ENCODE results near the gene C9orf152. TPM values are rescaled to one million over a fixed set of nuclear protein-coding genes. Genes with fewer than 3 reads are reported as not detected.

Gene C9orf152
- total RNA-seq, 3 donors from 2014 or later: 20.4 to 69.4 (median 42.9) TPM

DNA sequence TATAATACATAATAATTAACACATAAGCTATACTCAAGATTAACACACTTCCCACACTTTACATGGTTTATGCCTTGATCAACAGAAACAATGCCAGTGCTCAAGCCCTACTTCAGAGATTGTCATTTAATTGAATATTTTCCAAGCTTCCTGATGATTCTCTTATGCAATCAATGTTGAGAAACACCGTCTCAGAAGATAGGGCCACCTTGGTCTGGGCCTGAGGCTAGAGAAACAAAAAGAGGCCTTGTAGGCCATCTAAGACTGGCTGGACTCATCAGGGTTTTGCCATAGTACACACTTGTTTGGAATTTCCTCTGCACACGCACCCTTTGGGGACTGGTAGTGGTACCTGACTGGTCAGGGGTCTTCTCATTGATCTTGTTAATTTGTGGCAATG, 16.3 kb downstream of the C9orf152 start:
- no peak for DNase-seq
- ATAC-seq: no peak
- TF ChIP-seq, protein P1, sequence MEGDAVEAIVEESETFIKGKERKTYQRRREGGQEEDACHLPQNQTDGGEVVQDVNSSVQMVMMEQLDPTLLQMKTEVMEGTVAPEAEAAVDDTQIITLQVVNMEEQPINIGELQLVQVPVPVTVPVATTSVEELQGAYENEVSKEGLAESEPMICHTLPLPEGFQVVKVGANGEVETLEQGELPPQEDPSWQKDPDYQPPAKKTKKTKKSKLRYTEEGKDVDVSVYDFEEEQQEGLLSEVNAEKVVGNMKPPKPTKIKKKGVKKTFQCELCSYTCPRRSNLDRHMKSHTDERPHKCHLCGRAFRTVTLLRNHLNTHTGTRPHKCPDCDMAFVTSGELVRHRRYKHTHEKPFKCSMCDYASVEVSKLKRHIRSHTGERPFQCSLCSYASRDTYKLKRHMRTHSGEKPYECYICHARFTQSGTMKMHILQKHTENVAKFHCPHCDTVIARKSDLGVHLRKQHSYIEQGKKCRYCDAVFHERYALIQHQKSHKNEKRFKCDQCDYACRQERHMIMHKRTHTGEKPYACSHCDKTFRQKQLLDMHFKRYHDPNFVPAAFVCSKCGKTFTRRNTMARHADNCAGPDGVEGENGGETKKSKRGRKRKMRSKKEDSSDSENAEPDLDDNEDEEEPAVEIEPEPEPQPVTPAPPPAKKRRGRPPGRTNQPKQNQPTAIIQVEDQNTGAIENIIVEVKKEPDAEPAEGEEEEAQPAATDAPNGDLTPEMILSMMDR (IDR thresholded peaks at IDR 0.05): no peak
- H3K4me3 ChIP-seq: no peak overlapping the region
- peaks cover 29% of the 10 kb centered on the region for H3K4me1 ChIP-seq (ENCODE audit: low read depth)
- H3K9me3 ChIP-seq: no peaks in the 10 kb centered on the region
- H3K36me3 ChIP-seq (ENCODE audit: low read depth): no peaks in the 10 kb centered on the region
- intact Hi-C loops (cut with DNase I, micrococcal nuclease): no loop called here

DNA sequence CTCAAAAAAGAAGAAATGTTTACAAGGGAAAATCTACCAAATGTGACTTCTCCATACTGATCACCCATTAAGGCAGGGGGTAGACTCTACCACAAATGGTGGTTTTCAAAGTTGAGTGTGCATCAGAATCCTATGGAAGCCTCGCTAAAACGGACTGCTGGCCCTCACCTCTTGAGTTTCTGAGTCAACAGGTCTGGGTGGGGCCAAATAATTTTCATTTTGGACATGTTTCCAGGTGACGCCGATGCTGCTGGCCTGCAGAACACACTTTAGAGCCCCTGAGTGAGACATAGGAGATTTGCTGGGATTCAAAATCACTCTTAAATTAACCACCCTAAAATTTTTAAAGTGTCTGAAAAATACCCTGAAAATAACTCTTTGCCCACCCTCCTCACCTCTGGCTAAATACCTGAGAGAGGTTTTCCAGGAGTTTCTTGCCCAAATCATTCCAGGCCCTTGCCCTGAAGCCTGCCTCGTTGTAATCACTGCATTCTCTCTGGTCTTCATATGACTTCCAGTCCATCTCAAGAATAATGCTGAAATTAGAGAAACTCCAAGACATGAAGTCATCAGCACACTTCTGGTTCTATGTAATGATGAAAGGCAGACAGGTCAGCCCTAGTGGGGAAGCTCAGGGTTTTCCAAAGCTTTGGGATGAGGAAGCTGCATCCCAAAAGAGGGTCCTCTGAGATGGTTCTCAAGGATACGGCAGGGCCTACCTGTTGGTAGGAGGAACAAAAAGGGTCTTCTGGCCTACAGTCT, 18.2 kb downstream of the C9orf152 start:
- TF ChIP-seq, protein P1 (IDR thresholded peaks at IDR 0.05): no peak
- DNase-seq (no peak), ATAC-seq (no peak)
- H3K4me3 ChIP-seq: no peak overlapping the region
- no peaks in the 10 kb centered on the region for H3K9me3 ChIP-seq
- intact Hi-C loops (cut with DNase I, micrococcal nuclease): loop anchor here in 1 of 2 donors (10.0 kb wide), 1 partner anchor 435 kb away; no protein-coding TSS in a partner anchor
- peaks cover 24% of the 10 kb centered on the region for H3K4me1 ChIP-seq (ENCODE audit: low read depth)
- H3K36me3 ChIP-seq (ENCODE audit: low read depth): no peaks in the 10 kb centered on the region

DNA sequence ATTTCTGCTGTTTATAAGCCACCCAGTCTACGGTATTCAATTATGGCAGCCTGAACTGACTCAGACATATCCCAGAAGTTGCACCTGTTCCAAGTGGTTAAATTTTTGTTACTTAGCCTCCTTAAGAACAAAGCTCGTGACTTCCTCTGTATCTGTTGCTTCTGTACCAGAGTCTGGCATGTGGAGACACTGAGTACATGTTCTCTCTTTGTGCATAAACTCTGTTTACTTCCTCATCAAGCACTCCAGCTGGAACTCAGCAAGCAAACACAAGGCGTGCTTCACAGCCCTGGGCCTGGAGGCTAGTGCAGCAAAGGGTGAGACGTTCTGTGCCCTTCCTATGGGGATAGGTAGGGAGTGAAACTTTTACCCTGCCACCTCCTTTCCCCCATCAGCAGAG, 19.0 kb downstream of the C9orf152 start:
- TF ChIP-seq, protein P1 (IDR thresholded peaks at IDR 0.05): no peak
- no peak overlapping the region for H3K4me3 ChIP-seq
- no peaks in the 10 kb centered on the region for H3K9me3 ChIP-seq
- intact Hi-C loops (cut with DNase I, micrococcal nuclease): loop anchor here in 1 of 2 donors (10.0 kb wide), 1 partner anchor 436 kb away; no protein-coding TSS in a partner anchor
- peaks cover 20% of the 10 kb centered on the region for H3K4me1 ChIP-seq (ENCODE audit: low read depth)
- peak; percentile 75 to 81 (median 78) for DNase-seq
- ATAC-seq: peak; percentile 95
- no peaks in the 10 kb centered on the region for H3K36me3 ChIP-seq (ENCODE audit: low read depth)

DNA sequence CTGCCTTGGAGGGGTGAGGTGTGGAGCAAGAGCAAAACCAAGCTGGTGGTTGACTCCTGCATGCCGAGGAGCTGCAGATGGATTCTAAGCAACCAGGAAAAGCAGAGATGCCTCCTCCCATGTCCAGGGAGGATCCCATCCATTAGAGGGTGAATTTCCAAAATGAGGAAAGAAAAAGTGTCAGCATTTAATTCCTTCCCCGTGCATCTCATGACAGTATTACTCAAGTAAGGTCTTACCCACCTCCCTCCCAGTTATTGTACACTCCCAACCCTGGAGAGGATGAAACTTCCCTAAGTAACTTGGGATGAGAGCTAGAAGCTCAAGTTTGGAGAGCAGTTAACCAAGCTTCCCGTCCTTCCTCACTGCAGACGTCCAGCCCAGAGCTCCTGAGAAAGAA, 19.9 kb downstream of the C9orf152 start:
- Histone ChIP-seq H3K9me3 (no peaks in the 10 kb centered on the region), H3K4me1 (ENCODE audit: low read depth) (peaks cover 17% of the 10 kb centered on the region), H3K36me3 (ENCODE audit: low read depth) (no peaks in the 10 kb centered on the region), H3K4me3 (no peak overlapping the region)
- ATAC-seq (no peak), DNase-seq (no peak)
- TF ChIP-seq, protein P1 (IDR thresholded peaks at IDR 0.05): no peak
- intact Hi-C loops (cut with DNase I, micrococcal nuclease): loop anchor here in 1 of 2 donors (10.0 kb wide), 1 partner anchor 437 kb away; no protein-coding TSS in a partner anchor

DNA sequence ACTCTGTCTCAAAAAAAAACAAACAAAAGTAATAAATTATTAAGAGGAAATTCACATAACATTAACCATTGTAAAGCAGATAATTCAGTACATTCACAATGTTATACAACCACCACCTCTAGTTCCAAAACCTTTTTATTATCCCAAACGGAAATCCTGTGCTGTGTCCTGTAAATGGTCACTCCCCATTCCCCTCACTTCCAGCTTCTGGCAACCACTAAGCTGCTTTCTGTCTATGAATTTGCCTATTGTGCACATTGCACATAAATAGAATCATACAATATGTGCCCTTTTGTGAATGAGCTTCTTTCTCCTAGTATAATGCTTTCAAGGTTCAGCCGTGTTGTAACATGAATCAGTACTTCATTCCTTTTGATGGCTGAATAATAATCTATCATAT, 20.8 kb downstream of the C9orf152 start:
- no peaks in the 10 kb centered on the region for H3K36me3 ChIP-seq (ENCODE audit: low read depth)
- intact Hi-C loops (cut with DNase I, micrococcal nuclease): loop anchor here in 1 of 2 donors (10.0 kb wide), 1 partner anchor 438 kb away; no protein-coding TSS in a partner anchor
- H3K4me3 ChIP-seq: no peak overlapping the region
- TF ChIP-seq, protein P1 (IDR thresholded peaks at IDR 0.05): no peak
- DNase-seq: no peak
- H3K4me1 ChIP-seq (ENCODE audit: low read depth): peaks cover 17% of the 10 kb centered on the region
- no peaks in the 10 kb centered on the region for H3K9me3 ChIP-seq
- ATAC-seq: no peak
